GM12891 (cell line): ENCODE data around the gene PAGE4.

Source experiments
- POLR2A ChIP-seq: IDR thresholded peaks from 2 replicates; pipeline ENCODE4 v1.6.1; 2011; ENCODE audit warnings: low read depth, low read length, control low read depth
- POLR2AphosphoS5 ChIP-seq: IDR thresholded peaks from 2 replicates; pipeline ENCODE4 v1.6.1; 2011; ENCODE audit warnings: low read depth, low read length, control low read depth
- TAF1 ChIP-seq: IDR thresholded peaks from 2 replicates; pipeline ENCODE4 v1.6.1; 2011; ENCODE audit warnings: low read depth, low read length, control low read depth

DNA sequence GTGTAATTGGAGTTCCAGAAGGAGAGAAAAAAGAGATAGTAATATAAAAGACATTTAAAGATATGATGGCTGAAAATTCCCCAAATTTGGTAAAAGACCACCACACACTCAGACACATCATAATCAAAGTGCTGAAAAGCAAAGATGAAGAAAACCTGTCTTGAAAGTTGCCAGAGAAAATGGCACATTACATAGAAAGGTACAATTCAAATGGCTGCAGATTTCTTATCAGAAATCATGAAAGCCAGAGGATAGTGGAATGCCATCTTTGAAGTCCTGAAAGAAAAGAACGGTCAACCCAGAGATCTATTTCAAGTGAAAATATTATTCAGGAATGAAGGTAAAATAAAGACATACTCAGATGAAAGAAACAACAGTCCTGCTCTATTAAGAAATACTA lies 29.3 kb upstream of the PAGE4 start:
- TF ChIP-seq POLR2A, result no peak
- no peak for TF ChIP-seq POLR2AphosphoS5
- no peak for TF ChIP-seq TAF1
